GM19452 (cell line): ENCODE measurements around the gene ABCC4.

ENCODE experiments used
- ATAC-seq: cut with Tn5 transposase; IDR thresholded peaks from one replicate; pipeline ENCODE4 v1.9.1; 2021; ENCODE audit not compliant: unreplicated experiment

The ABCC4 gene

GRCh38 chr13:95122063-95122462, 179.2 kb downstream of the ABCC4 start:
- no peak for ATAC-seq

- no peak for ATAC-seq
Observed at GRCh38 chr13:95121516-95121915, 179.7 kb downstream of the ABCC4 start.

- no peak for ATAC-seq
Observed at GRCh38 chr13:95120650-95121049, 180.6 kb downstream of the ABCC4 start.

- no peak for ATAC-seq
Observed at GRCh38 chr13:95118541-95119324, 182.5 kb downstream of the ABCC4 start.

- ATAC-seq: peak; percentile 52
Observed at GRCh38 chr13:95117092-95117491, 184.2 kb downstream of the ABCC4 start.

GRCh38 chr13:95115525-95115924, 185.7 kb downstream of the ABCC4 start:
- no peak for ATAC-seq

- no peak for ATAC-seq
Observed at GRCh38 chr13:95113601-95114000, 187.7 kb downstream of the ABCC4 start.

- no peak for ATAC-seq
Observed at GRCh38 chr13:95112883-95113282, 188.4 kb downstream of the ABCC4 start.

- no peak for ATAC-seq
Observed at GRCh38 chr13:95111608-95112007, 189.6 kb downstream of the ABCC4 start.

- no peak for ATAC-seq
Observed at GRCh38 chr13:95106562-95106961, 194.7 kb downstream of the ABCC4 start.

GRCh38 chr13:95100525-95101433, 200.5 kb downstream of the ABCC4 start:
- no peak for ATAC-seq

- ATAC-seq: no peak
Observed at GRCh38 chr13:95099541-95099940, 201.7 kb downstream of the ABCC4 start.

GRCh38 chr13:95098916-95099315, 202.3 kb downstream of the ABCC4 start:
- ATAC-seq: no peak

- ATAC-seq: no peak
Observed at GRCh38 chr13:95091755-95092154, 209.5 kb downstream of the ABCC4 start.

- ATAC-seq: no peak
Observed at GRCh38 chr13:95087746-95088305, 213.4 kb downstream of the ABCC4 start.

GRCh38 chr13:95086761-95087160, 214.5 kb downstream of the ABCC4 start:
- ATAC-seq: no peak

GRCh38 chr13:95083758-95084157, 217.5 kb downstream of the ABCC4 start:
- ATAC-seq: no peak

GRCh38 chr13:95083066-95083465, 218.2 kb downstream of the ABCC4 start:
- ATAC-seq: no peak

GRCh38 chr13:95075506-95075905, 225.7 kb downstream of the ABCC4 start:
- no peak for ATAC-seq

GRCh38 chr13:95074820-95075219, 226.4 kb downstream of the ABCC4 start:
- no peak for ATAC-seq

- ATAC-seq: no peak
Observed at GRCh38 chr13:95073747-95074311, 227.4 kb downstream of the ABCC4 start.
